ENCODE measurements around the gene TMEM33.

The TMEM33 gene

GRCh38 chr4:41944089-41944488, 8.9 kb downstream of the TMEM33 start:
- H3K4me1 ChIP-seq (ENCODE audit: control insufficient read depth, insufficient read depth, low read length), result no peaks in the 10 kb centered on the region
- TF ChIP-seq KLF9 (tag by site-specific recombination; IDR thresholded peaks at IDR 0.05; ENCODE audit: low read depth) (no peak), ZNF558 (tag by site-specific recombination; IDR thresholded peaks at IDR 0.05) (no peak), ZBTB6 (tag by site-specific recombination; IDR thresholded peaks at IDR 0.05) (no peak), ZNF174 (tag by site-specific recombination; IDR thresholded peaks at IDR 0.05) (no peak), ZNF248 (tag by site-specific recombination; IDR thresholded peaks at IDR 0.05) (no peak), SCRT1 (tag by site-specific recombination; IDR thresholded peaks at IDR 0.05; ENCODE audit: borderline replicate concordance) (no peak), PATZ1 (tag by site-specific recombination; IDR thresholded peaks at IDR 0.05) (no peak), ZSCAN4 (tag by site-specific recombination; IDR thresholded peaks at IDR 0.05) (no peak), KLF10 (tag by site-specific recombination; IDR thresholded peaks at IDR 0.05) (no peak), OVOL3 (tag by site-specific recombination; IDR thresholded peaks at IDR 0.05) (no peak), ZNF16 (tag by site-specific recombination; IDR thresholded peaks at IDR 0.05; ENCODE audit: low read depth) (no peak), ZNF830 (tag by site-specific recombination; IDR thresholded peaks at IDR 0.05; ENCODE audit: low read depth) (no peak), ZNF214 (tag by site-specific recombination; IDR thresholded peaks at IDR 0.05; ENCODE audit: borderline replicate concordance) (no peak), ZNF112 (tag by site-specific recombination; IDR thresholded peaks at IDR 0.05) (no peak), ZNF701 (tag by site-specific recombination; IDR thresholded peaks at IDR 0.05) (no peak), SP2 (tag by site-specific recombination; IDR thresholded peaks at IDR 0.05) (no peak), ZNF449 (tag by site-specific recombination; IDR thresholded peaks at IDR 0.05) (no peak)
- TF ChIP-seq, protein P1, sequence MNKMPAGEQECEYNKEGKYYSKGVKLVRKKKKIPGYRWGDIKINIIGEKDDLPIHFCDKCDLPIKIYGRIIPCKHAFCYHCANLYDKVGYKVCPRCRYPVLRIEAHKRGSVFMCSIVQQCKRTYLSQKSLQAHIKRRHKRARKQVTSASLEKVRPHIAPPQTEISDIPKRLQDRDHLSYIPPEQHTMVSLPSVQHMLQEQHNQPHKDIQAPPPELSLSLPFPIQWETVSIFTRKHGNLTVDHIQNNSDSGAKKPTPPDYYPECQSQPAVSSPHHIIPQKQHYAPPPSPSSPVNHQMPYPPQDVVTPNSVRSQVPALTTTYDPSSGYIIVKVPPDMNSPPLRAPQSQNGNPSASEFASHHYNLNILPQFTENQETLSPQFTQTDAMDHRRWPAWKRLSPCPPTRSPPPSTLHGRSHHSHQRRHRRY (tag by site-specific recombination; IDR thresholded peaks at IDR 0.05), result no peak
- H3K9me3 ChIP-seq (ENCODE audit: control insufficient read depth, insufficient read depth, low read depth, low read length), result no peaks in the 10 kb centered on the region
- no peak overlapping the region for H3K27ac ChIP-seq (ENCODE audit: extremely low read depth, low read depth, low read length)
- no peak overlapping the region for H3K4me3 ChIP-seq (ENCODE audit: low read depth, low read length)
- POLR2A ChIA-PET, result no interaction called here
- CTCF ChIA-PET, result no interaction called here
- peaks cover 10 to 65% of the 10 kb centered on the region in 2 experiments for H3K36me3 ChIP-seq (ENCODE audit: control insufficient read depth in 2 of 2, insufficient read depth in 1 of 2, low read length in 2 of 2)

DNA sequence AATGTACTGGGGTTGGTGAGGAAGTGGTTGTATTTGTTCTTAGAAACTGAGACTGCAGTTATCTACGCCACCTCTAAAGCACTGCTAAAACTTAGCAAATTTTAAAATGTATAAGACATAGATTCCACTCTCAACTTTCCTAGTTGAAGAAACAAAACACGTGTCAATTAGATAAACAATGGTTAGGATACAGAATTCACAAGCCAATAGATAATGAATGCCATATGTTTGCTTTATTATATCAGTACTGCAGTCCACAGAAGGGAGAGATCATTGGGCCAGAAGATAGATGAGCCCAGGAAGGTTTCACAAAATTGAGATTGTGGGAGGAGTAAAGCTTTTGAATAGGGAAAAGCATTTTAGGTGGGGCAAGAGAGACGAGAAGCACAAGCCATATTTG, 14.3 kb downstream of the TMEM33 start:
- H3K9me3 ChIP-seq (ENCODE audit: control insufficient read depth, insufficient read depth, low read depth, low read length), result no peaks in the 10 kb centered on the region
- POLR2A ChIA-PET, result no interaction called here
- TF ChIP-seq, protein P2, sequence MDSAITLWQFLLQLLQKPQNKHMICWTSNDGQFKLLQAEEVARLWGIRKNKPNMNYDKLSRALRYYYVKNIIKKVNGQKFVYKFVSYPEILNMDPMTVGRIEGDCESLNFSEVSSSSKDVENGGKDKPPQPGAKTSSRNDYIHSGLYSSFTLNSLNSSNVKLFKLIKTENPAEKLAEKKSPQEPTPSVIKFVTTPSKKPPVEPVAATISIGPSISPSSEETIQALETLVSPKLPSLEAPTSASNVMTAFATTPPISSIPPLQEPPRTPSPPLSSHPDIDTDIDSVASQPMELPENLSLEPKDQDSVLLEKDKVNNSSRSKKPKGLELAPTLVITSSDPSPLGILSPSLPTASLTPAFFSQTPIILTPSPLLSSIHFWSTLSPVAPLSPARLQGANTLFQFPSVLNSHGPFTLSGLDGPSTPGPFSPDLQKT (IDR thresholded peaks at IDR 0.05; ENCODE audit: borderline replicate concordance, low read depth, low read length), result no peak
- CTCF ChIA-PET, result interaction anchor here (0.7 kb wide), 1 partner anchor 356 kb away, joined by 3 read pairs; no protein-coding TSS in a partner anchor
- H3K36me3 ChIP-seq (ENCODE audit: control insufficient read depth in 2 of 2, insufficient read depth in 1 of 2, low read length in 2 of 2), result peaks cover 21 to 76% of the 10 kb centered on the region in 2 experiments
- H3K27ac ChIP-seq (ENCODE audit: extremely low read depth, low read depth, low read length), result no peak overlapping the region
- H3K4me1 ChIP-seq (ENCODE audit: control insufficient read depth, insufficient read depth, low read length), result no peaks in the 10 kb centered on the region
- H3K4me3 ChIP-seq (ENCODE audit: low read depth, low read length), result no peak overlapping the region
